ENCODE results near the gene RPAP3. TPM values are rescaled to one million over a fixed set of nuclear protein-coding genes. Genes with fewer than 3 reads are reported as not detected.

The RPAP3 gene
- total RNA-seq, 1 experiment from 2014 or later: 48.9 TPM

DNA sequence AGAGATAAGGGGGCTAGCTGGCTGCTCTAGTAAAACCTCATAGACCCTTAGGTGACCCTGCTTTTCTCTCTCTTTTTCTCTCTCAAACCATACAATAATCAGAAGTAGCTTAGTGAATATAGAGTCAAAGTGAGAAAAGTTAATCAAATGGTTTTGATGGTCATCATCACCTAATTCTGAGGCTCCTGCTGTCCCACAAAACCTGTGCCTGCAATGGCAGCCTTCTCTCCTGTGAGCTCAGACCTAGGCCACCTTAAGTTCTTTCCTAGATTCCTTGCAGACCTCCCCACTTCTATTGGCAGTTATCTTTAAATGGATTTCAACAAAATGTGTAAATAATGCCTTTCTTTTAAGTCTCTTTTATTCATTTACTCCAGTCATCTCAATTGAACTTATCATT lies 1.5 kb upstream of the RPAP3 start:
- Mint-ChIP-seq H3K27ac (no peak overlapping the region), H3K27me3 (ENCODE audit: low read depth) (no peaks in the 10 kb centered on the region)
- H3K56ac ChIP-seq (ENCODE audit: insufficient read length, low read depth, low read length): no peak overlapping the region

More for the DNA sequence above, 1.5 kb upstream of the RPAP3 start:
- Histone ChIP-seq H3K9ac (ENCODE audit: extremely low read depth, insufficient read length, low read length) (no peak overlapping the region), H3K27me3 (ENCODE audit: insufficient read depth, low read length) (no peaks in the 10 kb centered on the region), H2BK15ac (ENCODE audit: low read depth, low read length) (no peak overlapping the region), H2BK5ac (ENCODE audit: insufficient read length, low read length) (no peak overlapping the region), H3K23ac (ENCODE audit: insufficient read length, low read depth, low read length) (no peak overlapping the region), H4K20me1 (ENCODE audit: control insufficient read depth, insufficient read depth, insufficient read length) (no peaks in the 10 kb centered on the region), H4K91ac (ENCODE audit: insufficient read length, low read depth, low read length) (no peak overlapping the region), H3K79me1 (ENCODE audit: insufficient read depth, low read depth, low read length, poor library complexity, severe bottlenecking) (no peaks in the 10 kb centered on the region), H2BK20ac (ENCODE audit: low read depth, low read length, poor library complexity, severe bottlenecking) (no peak overlapping the region), H4K5ac (ENCODE audit: insufficient read length, low read depth, low read length) (no peak overlapping the region), H3K9me3 (ENCODE audit: control insufficient read depth, low read depth, low read length) (no peaks in the 10 kb centered on the region), H3K4me2 (ENCODE audit: insufficient read depth, insufficient read length, low read length) (no peak overlapping the region), H3K27ac (ENCODE audit: insufficient read length, low read depth, low read length) (no peak overlapping the region), H3K4me1 (ENCODE audit: insufficient read depth, low read length) (no peaks in the 10 kb centered on the region; the same call in 1 of the 2 replicates), H3T11ph (ENCODE audit: low read length) (no peak overlapping the region), H2BK12ac (ENCODE audit: insufficient read length, low read depth, low read length) (no peak overlapping the region), H3K14ac (ENCODE audit: insufficient read depth, low read length) (no peak overlapping the region), H3K18ac (ENCODE audit: insufficient read length, low read depth, low read length) (no peak overlapping the region), H2AFZ (ENCODE audit: low read length) (no peak overlapping the region), H2AK5ac (ENCODE audit: insufficient read length, low read length) (no peak overlapping the region), H3K79me2 (ENCODE audit: insufficient read depth, low read length) (peaks cover 7% of the 10 kb centered on the region; the same call in 1 of the 2 replicates), H3K4ac (ENCODE audit: low read depth, low read length) (no peak overlapping the region), H2BK120ac (ENCODE audit: low read depth, low read length, poor library complexity, severe bottlenecking) (no peak overlapping the region), H3K23me2 (ENCODE audit: insufficient read length, low read depth, low read length, poor library complexity, severe bottlenecking) (peaks cover 6% of the 10 kb centered on the region), H4K8ac (replicated peaks; ENCODE audit: insufficient read length, low read depth, low read length) (no peak overlapping the region)
- H3K4me3 Mint-ChIP-seq: no peak overlapping the region
- H3K4me1 Mint-ChIP-seq: peaks cover 20 to 23% of the 10 kb centered on the region in 2 experiments
- TF ChIP-seq, protein P1, sequence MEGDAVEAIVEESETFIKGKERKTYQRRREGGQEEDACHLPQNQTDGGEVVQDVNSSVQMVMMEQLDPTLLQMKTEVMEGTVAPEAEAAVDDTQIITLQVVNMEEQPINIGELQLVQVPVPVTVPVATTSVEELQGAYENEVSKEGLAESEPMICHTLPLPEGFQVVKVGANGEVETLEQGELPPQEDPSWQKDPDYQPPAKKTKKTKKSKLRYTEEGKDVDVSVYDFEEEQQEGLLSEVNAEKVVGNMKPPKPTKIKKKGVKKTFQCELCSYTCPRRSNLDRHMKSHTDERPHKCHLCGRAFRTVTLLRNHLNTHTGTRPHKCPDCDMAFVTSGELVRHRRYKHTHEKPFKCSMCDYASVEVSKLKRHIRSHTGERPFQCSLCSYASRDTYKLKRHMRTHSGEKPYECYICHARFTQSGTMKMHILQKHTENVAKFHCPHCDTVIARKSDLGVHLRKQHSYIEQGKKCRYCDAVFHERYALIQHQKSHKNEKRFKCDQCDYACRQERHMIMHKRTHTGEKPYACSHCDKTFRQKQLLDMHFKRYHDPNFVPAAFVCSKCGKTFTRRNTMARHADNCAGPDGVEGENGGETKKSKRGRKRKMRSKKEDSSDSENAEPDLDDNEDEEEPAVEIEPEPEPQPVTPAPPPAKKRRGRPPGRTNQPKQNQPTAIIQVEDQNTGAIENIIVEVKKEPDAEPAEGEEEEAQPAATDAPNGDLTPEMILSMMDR (conservative IDR thresholded peaks at IDR 0.05): no peak
- no peaks in the 10 kb centered on the region for H3K9me3 Mint-ChIP-seq
- DNase-seq: no peak
- H3K36me3 Mint-ChIP-seq (ENCODE audit: insufficient read depth in 1 of 3, low read depth in 3 of 3): peaks cover 2 to 9% (median 7%) of the 10 kb centered on the region in 3 experiments

Measured in H9 (cell line).